PC-9 (cell line): ENCODE measurements around the gene PRPSAP2.

Experiments used
- CTCF ChIP-seq: fragments of 200-600 bp; sonication (generic); conservative IDR thresholded peaks from 2 replicates; pipeline ENCODE4 v1.6.1; 2017; ENCODE audit warnings: mixed run types, antibody characterized with exemption, mild to moderate bottlenecking, moderate library complexity
- EZH2 ChIP-seq: fragments of 200-600 bp; sonication (generic); IDR thresholded peaks from 2 replicates; pipeline ENCODE4 v1.8.0; 2017; ENCODE audit warnings: antibody characterized with exemption, low read depth

GRCh38 chr17:18954321-18954720 lies 96.4 kb downstream of the PRPSAP2 start:
- TF ChIP-seq CTCF (no peak), EZH2 (no peak)
